Breast epithelium (tissue), 4 donors: Measurements from ENCODE around the gene TMEM179. TPM values are rescaled to one million over a fixed set of nuclear protein-coding genes. Genes with fewer than 3 reads are reported as not detected.

Source experiments
- DNase-seq, 2 donors: peaks; one replicate each; pipeline ENCODE4 v3.0.0-alpha.2; 2019; ENCODE audit warnings: low spot score in 2 of 2
- H3K27ac ChIP-seq, 2 donors: fragments of 200-600 bp; sonication (generic) in 1 of 2; one replicate each; pipeline ENCODE4 v1.5.1; 2016 to 2019; ENCODE audit warnings: mild to moderate bottlenecking in 1 of 2
- H3K27me3 ChIP-seq, 2 donors: fragments of 200-600 bp; sonication (generic) in 1 of 2; one replicate each; pipeline versions ENCODE4 v1.5.1 to v1.6.0; 2017 to 2019; ENCODE audit warnings: control low read depth in 1 of 2, mild to moderate bottlenecking in 1 of 2
- H3K36me3 ChIP-seq: fragments of 200-600 bp; one replicate; pipeline ENCODE4 v1.5.1; 2019
- H3K4me1 ChIP-seq, 2 donors: fragments of 200-600 bp; sonication (generic); one replicate each; pipeline ENCODE4 v1.5.1; 2016 to 2019; ENCODE audit warnings: control low read depth in 1 of 2
- H3K4me3 ChIP-seq, 3 donors: fragments of 200-600 bp; sonication (generic); 1 replicate in 2 of 3; 2 replicates in 1 of 3; pipeline ENCODE4 v1.5.1; 2016 to 2019; ENCODE audit warnings: mild to moderate bottlenecking in 3 of 3, moderate library complexity in 2 of 3
- H3K9me3 ChIP-seq, 2 donors: fragments of 200-600 bp; sonication (generic) in 1 of 2; one replicate each; pipeline ENCODE4 v1.5.1; 2016 to 2019; ENCODE audit warnings: control low read depth in 1 of 2
- POLR2A ChIP-seq: fragments of 450-650 bp; IDR thresholded peaks from one replicate; pipeline ENCODE4 v1.6.1; 2016; ENCODE audit warnings: antibody characterized with exemption, mild to moderate bottlenecking, moderate library complexity
- POLR2AphosphoS5 ChIP-seq, 3 donors: sonication (generic); formaldehyde crosslinking; IDR thresholded peaks; one replicate each; pipeline ENCODE4 v1.6.1; 2017; ENCODE audit warnings: antibody characterized with exemption in 3 of 3
- intact Hi-C: fragments of 100-400 bp; cut with DNase I; formaldehyde crosslinking; loops from one replicate; pipeline ENCODE4 v1.15.1; 2023; ENCODE audit warnings: low total_unique reads
- total RNA-seq, 3 donors: library from RNA; depleted of rRNA; stranded (reverse); fragments of >200 nt; gene quantifications; one replicate each; pipeline ENCODE4 v1.1.0, GENCODE V29; 2016
- TF ChIP-seq, protein P1 (sequence below), 3 donors: fragments of 450-650 bp; IDR thresholded peaks; one replicate each; pipeline ENCODE4 v1.5.1; 2016 to 2017; ENCODE audit warnings: antibody characterized with exemption in 3 of 3, mild to moderate bottlenecking in 3 of 3, moderate library complexity in 3 of 3

The TMEM179 gene
- total RNA-seq, 3 donors from 2014 or later: not detected

- H3K27ac ChIP-seq: peak overlapping the region in 1 of 2 donors; percentile 81
- TF ChIP-seq POLR2AphosphoS5 (IDR thresholded peaks at IDR 0.05): no peak
- peaks cover 0 to 25% of the 10 kb centered on the region in 2 donors for H3K27me3 ChIP-seq
- H3K36me3 ChIP-seq: no peaks in the 10 kb centered on the region
- no peaks in the 10 kb centered on the region for H3K4me1 ChIP-seq
- no peak for DNase-seq
- no peaks in the 10 kb centered on the region for H3K9me3 ChIP-seq
- intact Hi-C loops: no loop called here
- no peak overlapping the region for H3K4me3 ChIP-seq
Measured at GRCh38 chr14:104593241-104593701, 11.3 kb downstream of the TMEM179 start.

- Histone ChIP-seq H3K9me3 (no peaks in the 10 kb centered on the region), H3K4me1 (no peaks in the 10 kb centered on the region), H3K36me3 (no peaks in the 10 kb centered on the region), H3K4me3 (no peak overlapping the region), H3K27me3 (peaks cover 0 to 25% of the 10 kb centered on the region in 2 donors), H3K27ac (peak overlapping the region in 1 of 2 donors; percentile 81)
- TF ChIP-seq POLR2AphosphoS5 (IDR thresholded peaks at IDR 0.05) (no peak), POLR2A (no peak)
- TF ChIP-seq, protein P1, sequence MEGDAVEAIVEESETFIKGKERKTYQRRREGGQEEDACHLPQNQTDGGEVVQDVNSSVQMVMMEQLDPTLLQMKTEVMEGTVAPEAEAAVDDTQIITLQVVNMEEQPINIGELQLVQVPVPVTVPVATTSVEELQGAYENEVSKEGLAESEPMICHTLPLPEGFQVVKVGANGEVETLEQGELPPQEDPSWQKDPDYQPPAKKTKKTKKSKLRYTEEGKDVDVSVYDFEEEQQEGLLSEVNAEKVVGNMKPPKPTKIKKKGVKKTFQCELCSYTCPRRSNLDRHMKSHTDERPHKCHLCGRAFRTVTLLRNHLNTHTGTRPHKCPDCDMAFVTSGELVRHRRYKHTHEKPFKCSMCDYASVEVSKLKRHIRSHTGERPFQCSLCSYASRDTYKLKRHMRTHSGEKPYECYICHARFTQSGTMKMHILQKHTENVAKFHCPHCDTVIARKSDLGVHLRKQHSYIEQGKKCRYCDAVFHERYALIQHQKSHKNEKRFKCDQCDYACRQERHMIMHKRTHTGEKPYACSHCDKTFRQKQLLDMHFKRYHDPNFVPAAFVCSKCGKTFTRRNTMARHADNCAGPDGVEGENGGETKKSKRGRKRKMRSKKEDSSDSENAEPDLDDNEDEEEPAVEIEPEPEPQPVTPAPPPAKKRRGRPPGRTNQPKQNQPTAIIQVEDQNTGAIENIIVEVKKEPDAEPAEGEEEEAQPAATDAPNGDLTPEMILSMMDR (IDR thresholded peaks at IDR 0.05): no peak
- intact Hi-C loops: no loop called here
- no peak for DNase-seq
Measured at GRCh38 chr14:104592785-104593184, 11.8 kb downstream of the TMEM179 start.

GRCh38 chr14:104592292-104592672 is 12.3 kb downstream of the TMEM179 start:
- intact Hi-C loops: no loop called here

GRCh38 chr14:104591506-104592291 is 12.9 kb downstream of the TMEM179 start:
- H3K36me3 ChIP-seq: no peaks in the 10 kb centered on the region
- peaks cover 0 to 26% of the 10 kb centered on the region in 2 donors for H3K27me3 ChIP-seq
- no peak for DNase-seq
- no peaks in the 10 kb centered on the region for H3K4me1 ChIP-seq
- TF ChIP-seq POLR2A (no peak), POLR2AphosphoS5 (IDR thresholded peaks at IDR 0.05) (no peak)
- TF ChIP-seq, protein P1 (IDR thresholded peaks at IDR 0.05): no peak
- H3K4me3 ChIP-seq: no peak overlapping the region
- intact Hi-C loops: no loop called here
- H3K9me3 ChIP-seq: no peaks in the 10 kb centered on the region
- no peak overlapping the region for H3K27ac ChIP-seq

More at GRCh38 chr14:104592292-104592672, 12.3 kb downstream of the TMEM179 start:
- Histone ChIP-seq H3K4me1 (no peaks in the 10 kb centered on the region), H3K9me3 (no peaks in the 10 kb centered on the region), H3K27ac (no peak overlapping the region), H3K36me3 (no peaks in the 10 kb centered on the region), H3K4me3 (no peak overlapping the region), H3K27me3 (peaks cover 0 to 25% of the 10 kb centered on the region in 2 donors)
- TF ChIP-seq, protein P1 (IDR thresholded peaks at IDR 0.05): no peak
- TF ChIP-seq POLR2A (no peak), POLR2AphosphoS5 (IDR thresholded peaks at IDR 0.05) (no peak)
- DNase-seq: no peak

DNA sequence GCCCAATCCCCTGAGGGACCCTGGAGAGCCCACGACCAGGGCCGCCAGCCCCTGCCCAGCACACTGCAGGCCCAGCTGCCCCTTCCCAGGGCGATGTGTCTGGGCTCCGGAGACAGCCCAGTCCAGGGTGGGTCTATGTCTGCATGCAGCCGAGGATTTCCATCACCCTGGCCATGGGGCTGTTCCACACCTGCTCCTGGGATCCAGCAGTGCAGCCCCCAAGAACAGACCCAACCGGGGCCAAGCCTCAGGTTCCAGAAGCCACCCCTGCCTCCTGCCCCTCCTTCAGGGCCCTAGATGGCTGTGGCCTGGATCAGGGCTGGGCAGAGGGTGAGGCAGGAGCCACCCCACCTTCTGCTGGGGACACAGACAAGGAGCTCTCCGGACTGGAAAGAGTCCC is 13.5 kb downstream of the TMEM179 start:
- no peak for DNase-seq
- TF ChIP-seq POLR2AphosphoS5 (IDR thresholded peaks at IDR 0.05) (no peak), POLR2A (no peak)
- Histone ChIP-seq H3K36me3 (no peaks in the 10 kb centered on the region), H3K4me1 (no peaks in the 10 kb centered on the region), H3K27ac (no peak overlapping the region), H3K9me3 (no peaks in the 10 kb centered on the region), H3K4me3 (no peak overlapping the region), H3K27me3 (peaks cover 0 to 26% of the 10 kb centered on the region in 2 donors)
- intact Hi-C loops: no loop called here

GRCh38 chr14:104590240-104590965 is 14.2 kb downstream of the TMEM179 start:
- Histone ChIP-seq H3K36me3 (no peaks in the 10 kb centered on the region), H3K4me3 (no peak overlapping the region), H3K4me1 (no peaks in the 10 kb centered on the region), H3K27me3 (peaks cover 0 to 22% of the 10 kb centered on the region in 2 donors), H3K27ac (no peak overlapping the region), H3K9me3 (no peaks in the 10 kb centered on the region)
- TF ChIP-seq POLR2A (no peak), POLR2AphosphoS5 (IDR thresholded peaks at IDR 0.05) (no peak)
- TF ChIP-seq, protein P1 (IDR thresholded peaks at IDR 0.05): no peak
- no peak for DNase-seq
- intact Hi-C loops: no loop called here
